Lower lobe of right lung (tissue), 2 donors: Measurements from ENCODE around the gene SDK1. TPM values are rescaled to one million over a fixed set of nuclear protein-coding genes. Genes with fewer than 3 reads are reported as not detected.
A peak's percentile ranks its signal among the peaks of the same experiment; 100 is the strongest.

ENCODE experiments used
- ATAC-seq, 2 donors: fragments of 200-7000 bp; cut with Tn5 transposase; one replicate each; pipeline ENCODE4 v1.9.1; 2020 to 2022; ENCODE audit warnings: mild to moderate bottlenecking in 2 of 2, moderate library complexity in 2 of 2
- DNase-seq: peaks from one replicate; pipeline ENCODE4 v3.0.0-alpha.2; 2020
- H3K27ac ChIP-seq: fragments of 200-600 bp; one replicate; pipeline ENCODE4 v1.8.0; 2022
- H3K27me3 ChIP-seq: fragments of 200-600 bp; one replicate; pipeline ENCODE4 v1.8.0; 2022; ENCODE audit warnings: low read depth
- H3K36me3 ChIP-seq: fragments of 200-600 bp; one replicate; pipeline ENCODE4 v1.8.0; 2022; ENCODE audit warnings: mild to moderate bottlenecking
- H3K4me1 ChIP-seq: fragments of 200-600 bp; one replicate; pipeline ENCODE4 v1.8.0; 2022
- H3K4me3 ChIP-seq: fragments of 200-600 bp; one replicate; pipeline ENCODE4 v1.8.0; 2022; ENCODE audit warnings: mild to moderate bottlenecking
- H3K9me3 ChIP-seq: fragments of 200-600 bp; one replicate; pipeline ENCODE4 v1.8.0; 2022
- intact Hi-C: fragments of 100-400 bp; cut with DNase I; formaldehyde crosslinking; loops from one replicate; pipeline ENCODE4 v1.11.0; 2022
- total RNA-seq: library from RNA; stranded (reverse); fragmentation: NEBNext Ultra II Directional; extraction: Animal tissue kit (Norgen Biotek cat#: 25700); gene quantifications from one replicate; pipeline ENCODE4 v1.2.1, GENCODE V29; 2021
- TF ChIP-seq, protein P1 (sequence below): fragments of 200-600 bp; IDR thresholded peaks from one replicate; pipeline ENCODE4 v1.8.0; 2022; ENCODE audit warnings: antibody characterized with exemption, mild to moderate bottlenecking
- donor health status: DM: no; HTN: yes; CAD: no; lungs with severe emphysema.

The SDK1 gene
- total RNA-seq, 1 donor from 2014 or later = 10.0 TPM

- no peak for ATAC-seq
- no peaks in the 10 kb centered on the region for H3K9me3 ChIP-seq
- DNase-seq = no peak
- H3K36me3 ChIP-seq = no peaks in the 10 kb centered on the region
- no peak overlapping the region for H3K27ac ChIP-seq
- no peaks in the 10 kb centered on the region for H3K27me3 ChIP-seq
- H3K4me3 ChIP-seq = no peak overlapping the region
- H3K4me1 ChIP-seq = no peaks in the 10 kb centered on the region
- TF ChIP-seq, protein P1, sequence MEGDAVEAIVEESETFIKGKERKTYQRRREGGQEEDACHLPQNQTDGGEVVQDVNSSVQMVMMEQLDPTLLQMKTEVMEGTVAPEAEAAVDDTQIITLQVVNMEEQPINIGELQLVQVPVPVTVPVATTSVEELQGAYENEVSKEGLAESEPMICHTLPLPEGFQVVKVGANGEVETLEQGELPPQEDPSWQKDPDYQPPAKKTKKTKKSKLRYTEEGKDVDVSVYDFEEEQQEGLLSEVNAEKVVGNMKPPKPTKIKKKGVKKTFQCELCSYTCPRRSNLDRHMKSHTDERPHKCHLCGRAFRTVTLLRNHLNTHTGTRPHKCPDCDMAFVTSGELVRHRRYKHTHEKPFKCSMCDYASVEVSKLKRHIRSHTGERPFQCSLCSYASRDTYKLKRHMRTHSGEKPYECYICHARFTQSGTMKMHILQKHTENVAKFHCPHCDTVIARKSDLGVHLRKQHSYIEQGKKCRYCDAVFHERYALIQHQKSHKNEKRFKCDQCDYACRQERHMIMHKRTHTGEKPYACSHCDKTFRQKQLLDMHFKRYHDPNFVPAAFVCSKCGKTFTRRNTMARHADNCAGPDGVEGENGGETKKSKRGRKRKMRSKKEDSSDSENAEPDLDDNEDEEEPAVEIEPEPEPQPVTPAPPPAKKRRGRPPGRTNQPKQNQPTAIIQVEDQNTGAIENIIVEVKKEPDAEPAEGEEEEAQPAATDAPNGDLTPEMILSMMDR = no peak
- intact Hi-C loops = no loop called here
These were observed 878.8 kb downstream of the SDK1 start for GRCh38 chr7:4179688-4180380.

DNA sequence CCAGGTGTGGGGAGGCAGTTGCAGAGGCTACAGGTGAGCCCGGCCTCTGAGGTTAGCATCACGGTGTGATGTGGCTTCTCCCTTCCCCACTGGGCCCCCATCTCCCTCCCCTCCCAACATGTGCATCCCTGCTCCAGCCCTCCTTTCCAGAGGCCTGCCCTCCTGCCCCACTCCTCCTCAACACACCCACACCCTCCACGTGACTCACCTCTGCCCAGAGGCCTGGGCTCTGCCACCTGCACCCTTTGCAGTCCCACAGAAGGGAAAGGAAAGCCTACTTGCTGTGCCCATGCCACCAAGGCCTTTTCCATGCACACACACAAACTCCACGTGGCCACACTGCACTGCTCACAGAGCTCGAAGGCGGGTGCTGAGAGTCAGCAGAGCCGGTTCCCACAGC is 880.4 kb downstream of the SDK1 start:
- no peaks in the 10 kb centered on the region for H3K27me3 ChIP-seq
- TF ChIP-seq, protein P1 = no peak
- intact Hi-C loops = no loop called here
- H3K9me3 ChIP-seq = no peaks in the 10 kb centered on the region
- H3K36me3 ChIP-seq = no peaks in the 10 kb centered on the region
- no peaks in the 10 kb centered on the region for H3K4me1 ChIP-seq
- DNase-seq (peak; percentile 3), ATAC-seq (no peak)
- H3K27ac ChIP-seq = no peak overlapping the region
- H3K4me3 ChIP-seq = no peak overlapping the region

DNA sequence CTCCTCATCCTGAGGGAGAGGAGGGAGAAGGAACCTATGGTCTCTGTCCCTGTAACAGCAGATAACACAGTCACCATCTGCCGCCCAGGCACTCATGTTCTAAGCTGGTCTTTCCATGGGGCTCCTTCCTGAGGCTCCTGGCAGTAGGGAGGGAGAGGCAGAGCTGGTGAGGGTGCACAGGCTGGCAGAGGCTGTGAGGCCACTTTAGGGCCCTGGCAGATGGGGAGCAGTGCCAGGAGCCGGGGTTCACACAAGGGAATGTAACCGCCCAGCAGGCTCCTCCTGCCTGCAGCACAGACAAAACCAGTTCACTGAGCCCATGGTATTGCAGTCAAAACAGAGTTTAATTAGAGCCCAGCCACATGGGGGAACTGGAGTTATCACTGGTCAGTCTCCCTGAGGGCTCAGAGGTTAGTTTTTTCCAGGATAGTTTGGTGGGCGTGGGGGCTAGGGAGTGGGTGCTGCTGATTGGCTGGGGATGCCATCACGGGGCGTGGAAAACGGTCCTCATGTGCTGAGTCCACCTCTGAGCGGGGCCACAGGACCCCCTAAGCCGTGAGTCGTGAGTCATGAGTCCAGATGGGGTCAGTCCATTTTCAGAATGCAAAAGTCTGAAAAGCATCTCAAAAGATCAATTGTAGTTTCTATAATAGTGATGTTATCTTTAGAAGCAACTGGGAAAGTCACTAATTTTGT is 881.7 kb downstream of the SDK1 start:
- Histone ChIP-seq H3K4me3 (no peak overlapping the region), H3K4me1 (no peaks in the 10 kb centered on the region), H3K27ac (no peak overlapping the region), H3K36me3 (no peaks in the 10 kb centered on the region), H3K27me3 (no peaks in the 10 kb centered on the region), H3K9me3 (no peaks in the 10 kb centered on the region)
- TF ChIP-seq, protein P1 = no peak
- ATAC-seq = no peak
- no peak for DNase-seq
- intact Hi-C loops = no loop called here

- DNase-seq = no peak
- Histone ChIP-seq H3K4me3 (no peak overlapping the region), H3K27me3 (no peaks in the 10 kb centered on the region), H3K36me3 (no peaks in the 10 kb centered on the region), H3K9me3 (no peaks in the 10 kb centered on the region), H3K4me1 (no peaks in the 10 kb centered on the region), H3K27ac (no peak overlapping the region)
- intact Hi-C loops = no loop called here
- ATAC-seq = no peak
- TF ChIP-seq, protein P1 = no peak
These were observed 883.6 kb downstream of the SDK1 start for GRCh38 chr7:4184653-4185052.

DNA sequence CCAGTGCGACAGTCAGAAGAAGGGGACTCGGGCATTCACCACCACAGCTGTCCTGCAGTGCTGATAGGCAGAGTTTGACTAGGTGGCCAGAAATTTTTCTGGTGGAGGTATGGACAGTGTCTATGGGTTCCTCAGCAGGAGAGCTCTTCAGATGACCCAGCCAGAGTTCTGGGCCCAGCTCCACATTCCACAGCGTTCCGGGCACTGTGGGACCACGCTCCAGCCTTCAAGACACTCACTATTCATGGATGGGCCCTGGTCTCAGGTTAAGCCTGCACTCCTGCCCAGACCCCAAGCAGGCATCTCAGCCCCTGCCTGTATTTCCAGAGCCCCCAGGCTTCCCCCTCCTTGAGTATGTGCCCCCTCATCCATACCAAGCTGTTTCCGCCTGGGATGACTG is 884.1 kb downstream of the SDK1 start:
- H3K4me3 ChIP-seq = no peak overlapping the region
- H3K27me3 ChIP-seq = no peaks in the 10 kb centered on the region
- no peaks in the 10 kb centered on the region for H3K4me1 ChIP-seq
- no peak for DNase-seq
- TF ChIP-seq, protein P1 = no peak
- no peak for ATAC-seq
- H3K9me3 ChIP-seq = no peaks in the 10 kb centered on the region
- no peaks in the 10 kb centered on the region for H3K36me3 ChIP-seq
- intact Hi-C loops = no loop called here
- no peak overlapping the region for H3K27ac ChIP-seq
